ENCODE results near the gene STRN3. TPM values are rescaled to one million over a fixed set of nuclear protein-coding genes. Genes with fewer than 3 reads are reported as not detected.

The STRN3 gene
- total RNA-seq, 2 experiments from 2014 or later: 25.2 to 37.0 TPM

DNA sequence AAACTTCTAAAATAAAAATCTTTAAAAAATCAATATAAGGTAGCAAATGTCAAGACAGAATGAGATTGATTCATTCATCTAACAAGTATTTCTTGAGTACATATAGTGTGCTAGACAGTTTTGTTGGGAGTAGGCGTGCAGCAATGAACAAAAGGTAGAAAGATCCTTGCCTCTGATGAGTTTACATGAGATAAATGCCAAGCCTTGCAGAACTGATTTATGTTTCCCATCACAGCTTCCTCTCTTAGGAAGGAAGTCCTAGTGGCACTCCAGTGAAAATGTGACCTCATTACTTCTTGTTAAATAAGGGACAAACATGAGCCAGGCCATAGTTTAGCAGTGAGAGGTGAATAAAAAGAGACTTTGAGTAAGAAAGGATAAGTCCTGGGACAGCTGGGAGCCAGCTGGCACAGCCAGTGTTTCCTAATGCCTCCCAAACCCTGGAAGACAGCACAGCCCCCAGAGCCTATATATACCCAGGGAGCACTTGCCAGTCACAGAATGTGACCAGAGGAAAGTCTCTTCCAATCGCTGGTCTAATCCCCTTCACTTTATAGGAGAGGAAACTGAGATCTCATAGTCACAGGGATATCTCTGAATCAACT is 156.5 kb downstream of the STRN3 start:
- POLR2A ChIA-PET: interaction anchor here (0.7 kb wide), 1 partner anchor 263 kb away, joined by 3 read pairs; no protein-coding TSS in a partner anchor
- no peaks in the 10 kb centered on the region for H3K9me2 ChIP-seq (ENCODE audit: insufficient read depth, low read length)
- CTCF ChIA-PET (ENCODE audit: unreplicated experiment): no interaction called here
- intact Hi-C loops (cut with micrococcal nuclease; ENCODE audit: unreplicated experiment): loop anchor here (5.0 kb wide), 2 partner anchors 213 to 338 kb away; partner anchors contain the start of gene HECTD1
- H3K4me3 ChIP-seq (ENCODE audit: low read depth, low read length, poor library complexity, severe bottlenecking): no peak overlapping the region
- H3K36me3 ChIP-seq (ENCODE audit: insufficient read depth, low read length): no peaks in the 10 kb centered on the region
- no peak overlapping the region for H3K4me2 ChIP-seq (ENCODE audit: low read length)
- TF ChIP-seq EZH2phosphoT487 (IDR thresholded peaks at IDR 0.05; ENCODE audit: borderline replicate concordance, low read depth, low read length): no peak
- TF ChIP-seq, protein P1, sequence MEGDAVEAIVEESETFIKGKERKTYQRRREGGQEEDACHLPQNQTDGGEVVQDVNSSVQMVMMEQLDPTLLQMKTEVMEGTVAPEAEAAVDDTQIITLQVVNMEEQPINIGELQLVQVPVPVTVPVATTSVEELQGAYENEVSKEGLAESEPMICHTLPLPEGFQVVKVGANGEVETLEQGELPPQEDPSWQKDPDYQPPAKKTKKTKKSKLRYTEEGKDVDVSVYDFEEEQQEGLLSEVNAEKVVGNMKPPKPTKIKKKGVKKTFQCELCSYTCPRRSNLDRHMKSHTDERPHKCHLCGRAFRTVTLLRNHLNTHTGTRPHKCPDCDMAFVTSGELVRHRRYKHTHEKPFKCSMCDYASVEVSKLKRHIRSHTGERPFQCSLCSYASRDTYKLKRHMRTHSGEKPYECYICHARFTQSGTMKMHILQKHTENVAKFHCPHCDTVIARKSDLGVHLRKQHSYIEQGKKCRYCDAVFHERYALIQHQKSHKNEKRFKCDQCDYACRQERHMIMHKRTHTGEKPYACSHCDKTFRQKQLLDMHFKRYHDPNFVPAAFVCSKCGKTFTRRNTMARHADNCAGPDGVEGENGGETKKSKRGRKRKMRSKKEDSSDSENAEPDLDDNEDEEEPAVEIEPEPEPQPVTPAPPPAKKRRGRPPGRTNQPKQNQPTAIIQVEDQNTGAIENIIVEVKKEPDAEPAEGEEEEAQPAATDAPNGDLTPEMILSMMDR (conservative IDR thresholded peaks at IDR 0.05; ENCODE audit: low read length): no peak
- no peak overlapping the region for H3K27ac ChIP-seq (ENCODE audit: low read depth, low read length, poor library complexity, severe bottlenecking)
- no peak overlapping the region for H2AFZ ChIP-seq (ENCODE audit: low read length)
- peaks cover 5% of the 10 kb centered on the region for H3K4me1 ChIP-seq (ENCODE audit: insufficient read depth, low read length, poor library complexity, severe bottlenecking)
- no TSS peak for BruUV-seq (replicated peaks)
- H4K20me1 ChIP-seq (ENCODE audit: insufficient read depth, low read length): no peaks in the 10 kb centered on the region
- H3K79me2 ChIP-seq (ENCODE audit: insufficient read depth, low read depth, low read length): no peaks in the 10 kb centered on the region
- no peaks in the 10 kb centered on the region for H3K9me3 ChIP-seq (ENCODE audit: low read length)
- DNase-seq (ENCODE audit: low spot score): no peak

DNA sequence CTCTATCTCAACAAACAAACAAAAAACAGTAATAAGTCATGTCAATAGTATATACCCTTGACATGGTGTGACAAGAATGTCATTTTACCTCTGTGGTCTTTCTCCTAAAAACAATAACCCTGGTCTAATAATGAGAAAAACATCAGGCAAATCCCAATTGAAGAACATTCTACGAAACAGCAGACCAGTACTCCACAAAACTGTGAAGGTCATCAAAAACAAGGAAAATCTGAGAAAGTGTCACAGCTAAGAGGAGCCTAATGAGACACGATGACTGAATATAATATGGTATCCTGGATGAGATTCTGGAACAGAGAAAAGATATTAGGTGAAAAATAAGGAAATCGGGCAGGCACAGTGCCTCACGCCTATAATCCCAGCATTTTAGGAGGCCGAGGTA is 157.4 kb downstream of the STRN3 start:
- TF ChIP-seq, protein P1 (conservative IDR thresholded peaks at IDR 0.05; ENCODE audit: low read length): no peak
- no peak for TF ChIP-seq EZH2phosphoT487 (IDR thresholded peaks at IDR 0.05; ENCODE audit: borderline replicate concordance, low read depth, low read length)
- intact Hi-C loops (cut with micrococcal nuclease; ENCODE audit: unreplicated experiment): no loop called here
- Histone ChIP-seq H4K20me1 (ENCODE audit: insufficient read depth, low read length) (no peaks in the 10 kb centered on the region), H3K79me2 (ENCODE audit: insufficient read depth, low read depth, low read length) (no peaks in the 10 kb centered on the region), H3K36me3 (ENCODE audit: insufficient read depth, low read length) (no peaks in the 10 kb centered on the region), H3K4me3 (ENCODE audit: low read depth, low read length, poor library complexity, severe bottlenecking) (no peak overlapping the region), H3K4me2 (ENCODE audit: low read length) (no peak overlapping the region), H3K4me1 (ENCODE audit: insufficient read depth, low read length, poor library complexity, severe bottlenecking) (peaks cover 2% of the 10 kb centered on the region), H3K9me3 (ENCODE audit: low read length) (no peaks in the 10 kb centered on the region), H3K27ac (ENCODE audit: low read depth, low read length, poor library complexity, severe bottlenecking) (no peak overlapping the region), H3K9me2 (ENCODE audit: insufficient read depth, low read length) (no peaks in the 10 kb centered on the region), H2AFZ (ENCODE audit: low read length) (no peak overlapping the region)
- ChIA-PET POLR2A (interaction anchor here (0.6 kb wide), 2 partner anchors 250 to 529 kb away, joined by 3 read pairs; no protein-coding TSS in a partner anchor), CTCF (ENCODE audit: unreplicated experiment) (no interaction called here)
- DNase-seq (ENCODE audit: low spot score): no peak
- BruUV-seq (replicated peaks): no TSS peak

DNA sequence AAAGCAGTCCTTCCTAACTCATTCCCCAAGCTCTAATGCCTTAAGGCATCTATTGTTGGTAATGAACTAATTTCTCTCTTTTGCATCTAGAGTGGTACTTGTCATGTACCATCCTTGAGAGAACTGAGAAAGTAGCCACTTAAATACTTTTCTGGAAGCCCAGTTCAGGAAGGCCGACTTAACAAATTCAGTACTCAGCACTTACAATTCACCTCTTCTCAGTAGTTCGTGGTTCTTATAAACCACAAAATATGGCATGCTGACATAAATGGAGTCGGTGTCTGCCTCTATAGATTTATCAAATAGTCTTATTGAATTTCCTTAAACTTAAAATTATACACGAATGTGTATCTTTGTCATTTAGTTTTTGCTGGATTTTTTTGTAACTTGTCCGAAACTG is 161.2 kb downstream of the STRN3 start:
- BruUV-seq (replicated peaks): no TSS peak
- peaks cover 7% of the 10 kb centered on the region for H3K4me1 ChIP-seq (ENCODE audit: insufficient read depth, low read length, poor library complexity, severe bottlenecking)
- H2AFZ ChIP-seq (ENCODE audit: low read length): no peak overlapping the region
- H3K79me2 ChIP-seq (ENCODE audit: insufficient read depth, low read depth, low read length): no peaks in the 10 kb centered on the region
- no peaks in the 10 kb centered on the region for H3K9me3 ChIP-seq (ENCODE audit: low read length)
- no peak overlapping the region for H3K4me3 ChIP-seq (ENCODE audit: low read depth, low read length, poor library complexity, severe bottlenecking)
- ChIA-PET CTCF (ENCODE audit: unreplicated experiment) (no interaction called here), POLR2A (no interaction called here)
- H3K4me2 ChIP-seq (ENCODE audit: low read length): no peak overlapping the region
- H3K27ac ChIP-seq (ENCODE audit: low read depth, low read length, poor library complexity, severe bottlenecking): no peak overlapping the region
- intact Hi-C loops (cut with micrococcal nuclease; ENCODE audit: unreplicated experiment): no loop called here
- no peak for TF ChIP-seq EZH2phosphoT487 (IDR thresholded peaks at IDR 0.05; ENCODE audit: borderline replicate concordance, low read depth, low read length)
- TF ChIP-seq, protein P1 (conservative IDR thresholded peaks at IDR 0.05; ENCODE audit: low read length): no peak
- H3K9me2 ChIP-seq (ENCODE audit: insufficient read depth, low read length): no peaks in the 10 kb centered on the region
- no peaks in the 10 kb centered on the region for H4K20me1 ChIP-seq (ENCODE audit: insufficient read depth, low read length)
- H3K36me3 ChIP-seq (ENCODE audit: insufficient read depth, low read length): no peaks in the 10 kb centered on the region
- DNase-seq (ENCODE audit: low spot score): no peak

Data from OCI-LY7 (cell line).